GM12873 (cell line): ENCODE results near the gene PJA2.

ENCODE experiments used
- CTCF ChIP-seq: IDR thresholded peaks from 2 replicates; pipeline ENCODE4 v1.5.1; 2012; ENCODE audit warnings: low read depth, mild to moderate bottlenecking, moderate library complexity, low read length, control low read depth; ENCODE audit not compliant: insufficient read depth; ENCODE audit errors: missing control alignments

PJA2 gene

GRCh38 chr5:109359642-109360041 lies 50.1 kb downstream of the PJA2 start:
- TF ChIP-seq CTCF = no peak

- no peak for TF ChIP-seq CTCF
These were observed 52.0 kb downstream of the PJA2 start for GRCh38 chr5:109357807-109358206.

DNA sequence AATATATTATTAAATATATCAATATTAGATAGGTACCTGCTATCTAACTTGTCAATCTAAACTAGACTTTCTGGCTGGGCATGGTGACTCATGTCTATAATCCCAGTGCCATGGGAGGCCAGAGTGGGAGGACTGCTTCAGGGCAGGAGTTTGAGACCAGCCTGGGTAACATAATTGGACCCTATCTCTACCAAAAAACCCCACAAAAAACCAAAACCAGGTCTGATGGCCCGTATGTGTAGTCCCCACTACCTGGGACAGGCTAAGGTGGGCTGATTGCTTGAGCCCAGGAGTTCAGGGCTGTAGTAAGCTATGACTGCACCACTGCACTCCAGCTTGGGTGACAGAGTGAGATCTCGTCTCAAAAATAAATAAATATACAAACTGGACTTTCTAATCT lies 55.0 kb downstream of the PJA2 start:
- no peak for TF ChIP-seq CTCF

DNA sequence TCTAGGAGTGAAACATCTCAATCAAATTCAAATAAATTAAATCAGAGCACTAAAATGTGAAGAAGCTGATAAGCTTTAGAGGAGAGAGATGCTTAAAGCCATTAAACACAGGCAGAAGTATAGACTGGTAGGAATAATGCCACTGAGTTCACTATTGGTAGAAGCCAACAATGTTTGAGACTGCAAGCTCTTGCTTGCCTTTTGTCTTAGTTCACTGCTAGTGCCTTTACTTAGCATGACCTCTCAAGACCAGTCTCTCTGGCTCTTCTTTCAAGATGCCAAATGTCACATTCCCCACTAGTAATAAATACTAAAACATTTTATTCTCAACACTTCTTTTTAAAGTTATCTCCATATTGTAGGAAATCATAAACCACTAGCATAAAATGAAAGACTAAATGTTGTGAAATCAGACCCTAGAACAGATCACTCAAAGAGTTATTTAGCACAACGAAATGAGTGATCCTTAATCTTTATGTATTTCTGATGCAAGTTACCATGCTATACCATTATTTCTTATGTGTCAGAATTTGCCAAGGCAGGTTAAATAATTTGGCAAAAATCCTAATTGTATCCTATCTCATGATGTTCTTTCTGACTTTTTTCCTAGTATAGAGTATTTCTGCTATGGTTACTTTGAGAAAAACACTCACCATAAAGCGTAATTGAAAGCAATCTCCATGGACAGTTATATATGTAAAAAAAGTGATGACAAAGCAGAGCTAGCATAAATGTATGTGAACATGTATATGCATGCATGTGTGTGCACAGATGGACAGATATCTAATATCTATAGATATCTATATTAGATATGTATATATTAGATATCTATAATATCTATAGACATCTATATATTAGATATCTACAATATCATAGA lies 57.5 kb downstream of the PJA2 start:
- TF ChIP-seq CTCF = no peak

DNA sequence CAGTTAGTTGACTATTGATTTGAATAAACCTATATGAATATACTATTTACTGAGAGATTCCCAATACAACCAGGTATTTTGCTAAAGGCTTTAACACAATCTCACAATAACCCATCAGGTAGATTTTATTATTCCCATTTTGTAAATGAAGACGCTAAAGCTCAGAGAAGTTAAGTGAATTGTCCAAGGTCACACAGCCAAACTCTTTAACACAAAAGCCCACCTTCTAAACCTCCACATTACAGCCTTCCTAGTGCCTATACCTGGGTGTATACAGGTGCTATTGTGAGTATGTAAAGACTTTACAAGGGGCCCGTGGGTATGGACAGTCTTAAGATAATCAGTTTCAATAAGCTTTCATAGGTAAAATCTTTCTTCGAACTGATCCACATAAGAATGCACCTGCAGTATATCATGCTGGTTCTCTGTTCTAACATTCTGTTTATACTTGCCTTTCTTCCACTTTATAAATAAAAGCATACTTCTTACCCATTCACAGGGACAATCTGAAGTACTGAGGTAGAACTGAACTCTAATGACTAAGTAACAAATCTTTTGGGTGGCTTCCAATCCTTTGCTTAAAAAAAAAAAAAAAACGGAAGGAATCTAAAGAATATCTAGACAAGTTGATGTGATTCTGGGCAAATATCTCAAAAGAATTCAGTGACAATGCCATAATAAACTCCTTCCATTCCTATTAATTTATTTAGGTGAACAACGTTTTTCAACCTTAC lies 59.1 kb downstream of the PJA2 start:
- TF ChIP-seq CTCF = no peak

GRCh38 chr5:109349388-109349787 lies 60.4 kb downstream of the PJA2 start:
- TF ChIP-seq CTCF = no peak

- TF ChIP-seq CTCF = no peak
These were observed 62.4 kb downstream of the PJA2 start for GRCh38 chr5:109347252-109347888.
